Measurements from ENCODE around the gene PLEKHA1. TPM values are rescaled to one million over a fixed set of nuclear protein-coding genes. Genes with fewer than 3 reads are reported as not detected.

The PLEKHA1 gene
- polyA plus RNA-seq, 1 experiment: 25.5 TPM

DNA sequence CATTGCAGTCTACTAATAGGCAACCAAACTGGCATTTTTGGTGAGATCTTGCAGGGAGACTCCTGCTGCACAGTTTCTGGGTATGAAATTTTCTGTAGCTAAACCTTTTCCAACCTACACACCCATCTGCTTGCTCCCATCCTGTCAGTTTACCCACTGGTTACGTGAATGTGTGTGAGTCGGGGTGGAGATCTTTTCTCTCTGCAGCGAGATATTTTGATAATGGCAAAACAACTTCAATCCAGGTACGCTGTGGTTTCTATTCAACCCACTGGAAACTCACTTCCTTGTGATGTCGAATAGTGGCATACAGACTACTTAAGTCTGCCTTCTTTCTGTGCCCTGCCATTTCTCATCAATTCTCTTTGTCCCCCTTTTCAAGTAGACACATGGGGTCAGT, 4.5 kb downstream of the PLEKHA1 start:
- no peak for DNase-seq (ENCODE audit: low read depth, low spot score)
- H3K9me3 ChIP-seq (ENCODE audit: control insufficient read depth, insufficient read depth, low read length): no peaks in the 10 kb centered on the region; the same call in 1 of the 2 replicates
- H3K4me3 ChIP-seq (ENCODE audit: low read depth, low read length): no peak overlapping the region
- ChIA-PET POLR2A (no interaction called here), CTCF (interaction anchor here (0.9 kb wide), 1 partner anchor 186 kb away, joined by 3 read pairs; no protein-coding TSS in a partner anchor)
- TF ChIP-seq, protein P1, sequence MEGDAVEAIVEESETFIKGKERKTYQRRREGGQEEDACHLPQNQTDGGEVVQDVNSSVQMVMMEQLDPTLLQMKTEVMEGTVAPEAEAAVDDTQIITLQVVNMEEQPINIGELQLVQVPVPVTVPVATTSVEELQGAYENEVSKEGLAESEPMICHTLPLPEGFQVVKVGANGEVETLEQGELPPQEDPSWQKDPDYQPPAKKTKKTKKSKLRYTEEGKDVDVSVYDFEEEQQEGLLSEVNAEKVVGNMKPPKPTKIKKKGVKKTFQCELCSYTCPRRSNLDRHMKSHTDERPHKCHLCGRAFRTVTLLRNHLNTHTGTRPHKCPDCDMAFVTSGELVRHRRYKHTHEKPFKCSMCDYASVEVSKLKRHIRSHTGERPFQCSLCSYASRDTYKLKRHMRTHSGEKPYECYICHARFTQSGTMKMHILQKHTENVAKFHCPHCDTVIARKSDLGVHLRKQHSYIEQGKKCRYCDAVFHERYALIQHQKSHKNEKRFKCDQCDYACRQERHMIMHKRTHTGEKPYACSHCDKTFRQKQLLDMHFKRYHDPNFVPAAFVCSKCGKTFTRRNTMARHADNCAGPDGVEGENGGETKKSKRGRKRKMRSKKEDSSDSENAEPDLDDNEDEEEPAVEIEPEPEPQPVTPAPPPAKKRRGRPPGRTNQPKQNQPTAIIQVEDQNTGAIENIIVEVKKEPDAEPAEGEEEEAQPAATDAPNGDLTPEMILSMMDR (IDR thresholded peaks at IDR 0.05; ENCODE audit: low read depth, low read length): no peak
- no peaks in the 10 kb centered on the region for H3K27me3 ChIP-seq (ENCODE audit: control insufficient read depth, insufficient read depth, low read length)
- H3K27ac ChIP-seq (ENCODE audit: low read depth, low read length): no peak overlapping the region

DNA sequence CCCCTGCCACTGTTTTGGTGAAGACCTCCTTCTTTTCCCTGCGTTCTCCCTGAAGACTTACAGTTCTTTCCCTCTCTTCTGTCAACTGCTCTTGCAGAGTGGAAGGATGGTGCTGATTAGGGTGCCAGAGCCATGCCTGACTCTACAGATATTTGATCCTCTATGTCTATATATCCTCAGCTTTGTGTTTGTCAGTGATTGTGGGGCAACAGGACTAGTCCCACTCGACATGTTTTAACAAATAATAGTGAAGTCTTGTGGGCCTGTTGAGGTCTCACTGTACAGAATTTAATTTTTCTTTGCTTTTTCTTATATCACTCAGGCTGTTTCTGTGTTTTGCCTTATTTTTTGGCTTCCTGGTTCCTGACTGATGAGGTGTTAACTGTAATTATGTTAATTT, 5.0 kb downstream of the PLEKHA1 start:
- H3K27ac ChIP-seq (ENCODE audit: low read depth, low read length): no peak overlapping the region
- POLR2A ChIA-PET: no interaction called here
- no peaks in the 10 kb centered on the region; the same call in 1 of the 2 replicates for H3K9me3 ChIP-seq (ENCODE audit: control insufficient read depth, insufficient read depth, low read length)
- CTCF ChIA-PET: interaction anchor here (0.9 kb wide), 1 partner anchor 186 kb away, joined by 3 read pairs; no protein-coding TSS in a partner anchor
- no peak for DNase-seq (ENCODE audit: low read depth, low spot score)
- H3K27me3 ChIP-seq (ENCODE audit: control insufficient read depth, insufficient read depth, low read length): no peaks in the 10 kb centered on the region
- no peak overlapping the region for H3K4me3 ChIP-seq (ENCODE audit: low read depth, low read length)
- TF ChIP-seq, protein P1 (IDR thresholded peaks at IDR 0.05; ENCODE audit: low read depth, low read length): no peak

DNA sequence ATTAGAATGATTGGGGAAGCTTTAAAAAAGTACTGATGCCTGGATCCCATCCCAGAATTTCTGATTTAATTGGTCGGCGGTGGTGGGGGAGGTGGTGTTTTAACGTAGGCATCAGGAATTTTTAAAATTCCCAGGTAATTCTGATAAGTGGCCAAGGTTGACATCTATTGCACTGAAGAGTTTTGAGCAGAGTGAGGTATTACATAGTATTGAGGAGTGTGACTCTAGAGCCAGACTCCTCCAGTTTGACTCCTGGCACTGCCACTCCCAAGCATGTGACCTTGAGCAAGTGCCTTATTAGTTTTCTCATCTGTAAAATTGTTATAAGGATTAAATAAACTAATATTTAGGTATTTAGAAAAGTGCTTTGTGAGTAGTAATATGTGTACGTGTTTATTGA, 6.2 kb downstream of the PLEKHA1 start:
- ChIA-PET POLR2A (no interaction called here), CTCF (no interaction called here)
- Histone ChIP-seq H3K9me3 (ENCODE audit: control insufficient read depth, insufficient read depth, low read length) (no peaks in the 10 kb centered on the region), H3K27ac (ENCODE audit: low read depth, low read length) (no peak overlapping the region), H3K27me3 (ENCODE audit: control insufficient read depth, insufficient read depth, low read length) (no peaks in the 10 kb centered on the region), H3K4me3 (ENCODE audit: low read depth, low read length) (no peak overlapping the region)
- TF ChIP-seq, protein P1 (IDR thresholded peaks at IDR 0.05; ENCODE audit: low read depth, low read length): no peak
- DNase-seq (ENCODE audit: low read depth, low spot score): no peak

DNA sequence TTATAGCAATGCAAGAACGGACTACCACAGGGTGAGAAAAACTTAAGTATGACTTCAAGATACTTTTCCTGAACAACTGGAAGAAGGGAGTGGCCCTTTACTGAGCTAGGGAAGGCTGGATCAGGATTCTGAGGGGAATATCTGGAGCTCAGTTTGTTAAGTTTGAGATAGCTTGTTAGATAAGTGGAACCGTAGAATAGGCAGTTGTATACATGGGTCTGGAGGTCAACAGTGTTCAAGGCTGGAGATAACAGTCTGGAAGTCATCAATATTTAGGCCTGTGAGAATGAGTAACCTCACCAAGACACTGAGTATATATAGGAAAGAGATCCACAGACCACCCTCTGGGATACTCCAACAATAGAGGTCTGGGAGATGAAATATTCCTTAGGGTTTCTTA, 7.2 kb downstream of the PLEKHA1 start:
- CTCF ChIA-PET: interaction anchor here (0.6 to 1.5 kb wide), 2 partner anchors 53 to 83 kb away, joined by 3 read pairs; no protein-coding TSS in a partner anchor

DNA sequence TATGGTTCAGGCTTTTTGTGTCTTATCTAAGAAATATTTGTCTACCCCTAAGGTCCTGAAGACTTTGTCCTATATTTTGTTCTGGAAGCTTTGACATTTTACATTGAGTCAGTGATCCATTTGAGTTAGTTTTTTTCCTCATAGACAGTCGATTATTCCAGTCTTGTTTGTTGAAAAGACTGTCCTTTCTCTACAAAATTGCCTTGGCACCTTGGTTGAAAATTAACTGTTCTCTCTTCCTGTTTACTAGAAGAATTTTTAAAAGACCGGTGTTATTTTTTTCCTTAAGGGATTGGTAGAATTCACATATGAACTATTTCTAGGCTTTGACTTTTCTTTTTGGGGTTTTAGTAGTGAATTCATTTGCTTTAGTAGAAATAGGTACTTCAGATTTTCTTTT, 12.0 kb downstream of the PLEKHA1 start:
- CTCF ChIA-PET: interaction anchor here (0.6 kb wide), 1 partner anchor 179 kb away, joined by 3 read pairs; no protein-coding TSS in a partner anchor
- DNase-seq (ENCODE audit: low read depth, low spot score): no peak
- H3K4me3 ChIP-seq (ENCODE audit: low read depth, low read length): no peak overlapping the region
- POLR2A ChIA-PET: no interaction called here
- H3K27ac ChIP-seq (ENCODE audit: low read depth, low read length): no peak overlapping the region
- no peaks in the 10 kb centered on the region for H3K9me3 ChIP-seq (ENCODE audit: control insufficient read depth, insufficient read depth, low read length)
- TF ChIP-seq, protein P1 (IDR thresholded peaks at IDR 0.05; ENCODE audit: low read depth, low read length): no peak
- no peaks in the 10 kb centered on the region for H3K27me3 ChIP-seq (ENCODE audit: control insufficient read depth, insufficient read depth, low read length)

More for the DNA sequence above, 7.2 kb downstream of the PLEKHA1 start:
- POLR2A ChIA-PET: no interaction called here
- TF ChIP-seq, protein P1 (IDR thresholded peaks at IDR 0.05; ENCODE audit: low read depth, low read length): no peak
- no peak overlapping the region for H3K27ac ChIP-seq (ENCODE audit: low read depth, low read length)
- H3K9me3 ChIP-seq (ENCODE audit: control insufficient read depth, insufficient read depth, low read length): no peaks in the 10 kb centered on the region
- DNase-seq (ENCODE audit: low read depth, low spot score): no peak
- no peak overlapping the region for H3K4me3 ChIP-seq (ENCODE audit: low read depth, low read length)
- no peaks in the 10 kb centered on the region for H3K27me3 ChIP-seq (ENCODE audit: control insufficient read depth, insufficient read depth, low read length)

All from AG04450 (cell line).